Peyer's patch (tissue), 4 donors: Measurements from ENCODE around the gene ANO7.

Source experiments
- CTCF ChIP-seq, 6 experiments: fragments of 450-650 bp in 4 of 6; fragments of 200-600 bp in 2 of 6; sonication (generic) in 1 of 6; IDR thresholded peaks; one replicate each; pipeline ENCODE4 v1.5.1; 2017 to 2019; ENCODE audit warnings: antibody characterized with exemption in 6 of 6, mild to moderate bottlenecking in 3 of 6, moderate library complexity in 1 of 6
- POLR2A ChIP-seq, 2 donors: fragments of 450-650 bp; IDR thresholded peaks; one replicate each; pipeline ENCODE4 v1.5.1; 2017; ENCODE audit warnings: antibody characterized with exemption in 2 of 2, mild to moderate bottlenecking in 2 of 2, moderate library complexity in 2 of 2

- TF ChIP-seq CTCF (IDR thresholded peaks at IDR 0.05) (no peak), POLR2A (IDR thresholded peaks at IDR 0.05) (no peak)
Measured at GRCh38 chr2:241168366-241168765, 20.1 kb upstream of the ANO7 start.
